HG03432 (cell line): ENCODE data around the gene STX18.
A peak's percentile ranks its signal among the peaks of the same experiment; 100 is the strongest.
"Not testable (repeated sequence)": the region's sequence is repeated elsewhere in the genome, so short reads cannot be mapped to it uniquely, and the experiment has no call there.

Experiments used
- ATAC-seq: cut with Tn5 transposase; IDR thresholded peaks from one replicate; pipeline ENCODE4 v1.9.1; 2021; ENCODE audit warnings: mild to moderate bottlenecking, moderate library complexity; ENCODE audit not compliant: unreplicated experiment

STX18 gene

DNA sequence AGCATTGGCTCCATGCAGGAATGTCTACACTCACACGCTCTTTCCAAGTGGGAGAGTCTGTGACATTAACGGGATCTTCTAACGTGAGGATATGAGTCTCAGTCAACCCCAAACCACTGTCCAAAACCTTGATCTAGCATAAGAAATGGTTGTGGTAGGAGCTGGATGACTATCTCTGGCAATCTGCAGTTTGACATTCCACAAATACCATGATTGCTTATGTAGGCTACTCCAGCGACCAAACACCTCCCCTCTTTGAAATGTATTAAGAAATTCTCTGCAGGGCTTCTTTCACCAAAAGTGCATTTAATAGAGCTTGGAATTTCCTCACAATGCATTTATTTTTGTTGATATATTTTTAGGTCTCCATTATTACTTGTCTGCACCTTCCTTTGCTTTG is 14.1 kb upstream of the STX18 start:
- no peak for ATAC-seq

DNA sequence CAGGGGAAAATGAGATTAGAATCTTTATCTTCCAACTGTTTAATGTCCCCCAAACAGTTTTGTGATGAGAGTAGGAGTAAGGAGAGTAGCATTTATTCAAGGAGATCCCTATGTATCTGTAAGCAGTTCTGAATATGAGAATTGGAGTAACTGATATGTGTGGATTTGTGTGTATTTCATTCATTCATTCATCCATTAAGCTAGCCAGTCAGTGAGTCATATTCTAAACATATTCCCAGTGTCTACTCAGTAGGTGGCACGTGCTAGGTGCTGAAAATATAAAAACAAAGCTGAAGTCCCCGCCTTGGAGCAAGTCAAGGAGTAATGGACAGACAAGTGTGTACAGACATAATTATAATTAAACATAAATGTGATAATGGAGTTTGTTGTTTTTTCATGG is 12.4 kb upstream of the STX18 start:
- ATAC-seq = no peak

DNA sequence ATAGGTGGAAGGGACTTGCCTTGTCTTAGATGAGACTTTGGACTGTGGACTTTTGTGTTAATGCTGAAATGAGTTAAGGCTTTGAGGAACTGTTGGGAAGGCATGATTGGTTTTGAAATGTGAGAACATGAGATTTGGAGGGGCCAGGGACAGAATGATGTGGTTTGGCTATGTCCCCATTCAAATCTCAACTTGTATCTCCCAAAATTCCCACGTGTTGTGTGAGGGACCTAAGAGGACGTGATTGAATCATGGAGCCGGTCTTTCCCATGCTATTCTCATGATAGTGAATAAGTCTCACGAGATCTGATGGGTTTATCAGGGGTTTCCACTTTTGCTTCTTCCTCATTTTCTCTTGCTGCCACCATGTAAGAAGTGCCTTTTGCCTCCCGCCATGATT is 10.2 kb upstream of the STX18 start:
- not testable (repeated sequence) for ATAC-seq

DNA sequence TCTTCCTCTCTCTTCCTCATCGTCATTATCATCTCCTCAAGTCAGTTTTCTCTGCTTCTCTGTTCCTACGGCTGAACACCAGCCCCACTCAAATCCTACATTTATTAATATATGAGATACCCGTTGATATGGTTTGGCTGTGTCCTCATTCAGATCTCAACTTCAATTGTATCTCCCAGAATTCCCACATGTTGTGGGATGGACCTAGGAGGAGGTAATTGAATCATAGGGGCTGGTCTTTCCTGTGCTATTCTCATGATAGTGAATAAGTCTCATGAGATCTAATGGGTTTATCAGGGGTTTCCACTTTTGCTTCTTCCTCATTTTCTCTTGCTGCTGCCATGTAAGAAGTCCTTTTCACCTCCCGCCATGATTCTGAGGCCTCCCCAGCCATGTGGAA is 8.3 kb upstream of the STX18 start:
- ATAC-seq = not testable (repeated sequence)

DNA sequence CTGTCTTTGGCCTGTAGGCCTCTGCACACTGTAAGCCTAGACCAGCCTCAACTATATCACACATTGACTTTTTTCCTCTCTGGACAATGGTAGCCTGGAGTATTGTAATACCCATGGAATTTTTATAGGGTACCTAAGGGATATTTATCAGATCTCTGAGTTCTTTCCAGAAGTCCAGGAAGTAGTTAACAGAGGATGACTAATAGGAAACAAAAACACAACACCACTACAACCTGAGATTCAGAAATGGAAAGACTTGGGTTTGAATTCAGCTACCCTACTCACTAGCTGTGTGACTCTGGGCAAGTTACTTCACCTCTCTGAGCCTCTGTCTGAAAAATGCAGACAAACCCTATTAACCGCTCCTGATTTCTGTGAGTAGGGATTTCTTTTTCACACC is 7.7 kb upstream of the STX18 start:
- no peak for ATAC-seq

DNA sequence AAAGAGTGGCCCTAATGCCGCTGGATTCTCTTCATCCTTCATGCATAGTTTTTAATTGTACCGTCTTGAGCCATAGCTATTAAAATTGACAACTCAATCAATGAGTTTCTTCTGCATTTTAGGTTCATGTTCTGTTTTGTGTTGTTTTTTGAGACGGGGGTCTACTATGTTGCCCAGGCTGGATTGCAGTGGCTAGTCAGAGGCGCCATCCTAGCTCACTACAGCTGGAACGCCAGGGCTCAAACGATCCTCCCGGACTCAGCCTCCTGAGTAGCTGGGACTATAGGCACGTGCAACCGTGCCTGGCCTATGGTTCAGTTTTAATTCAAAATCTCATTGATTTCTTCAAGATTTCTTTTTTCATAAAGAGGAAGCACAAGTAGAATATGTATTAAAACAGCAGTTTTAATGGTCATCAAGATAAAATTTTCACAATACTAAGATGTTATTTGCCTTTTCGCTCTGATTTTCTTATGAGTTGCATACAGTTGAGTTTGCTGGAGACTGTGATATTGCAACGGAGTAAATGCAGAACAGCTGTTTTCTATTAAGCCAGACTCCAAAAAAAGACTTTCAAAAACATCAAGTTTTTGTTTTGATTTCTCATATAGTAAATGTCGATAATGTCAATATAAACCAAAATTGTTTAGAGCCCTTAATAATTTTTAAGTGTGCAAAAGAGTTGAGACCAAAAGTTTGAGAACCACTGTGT is 1.1 kb upstream of the STX18 start:
- no peak for ATAC-seq

DNA sequence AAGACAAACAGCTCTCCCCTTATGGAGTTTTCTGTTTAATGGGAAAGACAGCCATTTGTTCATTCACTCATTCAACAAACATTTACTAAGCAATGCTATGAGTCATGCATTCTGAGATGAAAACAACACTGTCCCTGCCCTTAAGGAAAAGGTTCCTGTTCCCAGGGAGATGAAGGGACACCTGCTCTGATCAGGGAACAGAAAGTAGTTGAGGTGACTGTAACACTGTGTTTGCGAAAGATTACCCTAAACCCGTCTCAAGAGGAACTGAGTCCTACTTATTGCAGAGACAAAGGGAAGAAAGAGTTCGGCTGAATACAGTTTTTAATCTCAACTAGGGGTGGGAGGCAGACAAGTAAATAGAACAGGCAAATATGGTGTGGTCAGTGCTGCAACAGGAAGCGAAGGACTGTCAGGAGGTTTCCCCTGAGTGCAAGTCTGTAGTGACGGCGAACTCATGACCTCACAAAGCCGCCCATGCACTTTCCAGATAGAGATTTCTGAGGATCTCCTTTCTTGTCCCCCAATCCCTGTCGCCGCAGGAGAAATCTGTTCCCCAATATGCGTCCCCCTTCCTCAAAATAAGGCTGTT is 712 bp downstream of the STX18 start:
- ATAC-seq = peak; percentile 36

DNA sequence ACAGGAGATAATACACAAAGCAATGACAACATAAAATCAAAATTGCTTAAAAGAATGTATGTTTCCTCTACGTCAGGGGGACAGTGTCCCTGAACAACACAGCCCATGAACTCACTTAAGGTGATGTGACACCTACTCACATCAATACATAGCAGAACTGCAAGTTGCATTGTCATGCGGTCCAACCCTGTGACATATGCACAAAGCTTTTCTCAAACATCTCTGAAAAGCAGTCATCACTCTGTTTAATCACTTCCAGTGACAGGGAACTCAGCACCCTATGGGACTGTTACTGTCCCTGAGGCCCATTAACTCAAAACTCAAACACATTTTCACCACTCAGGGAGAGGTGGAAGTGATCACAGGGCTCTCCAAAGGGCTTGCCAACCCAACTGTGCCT is 2.4 kb downstream of the STX18 start:
- ATAC-seq = no peak

DNA sequence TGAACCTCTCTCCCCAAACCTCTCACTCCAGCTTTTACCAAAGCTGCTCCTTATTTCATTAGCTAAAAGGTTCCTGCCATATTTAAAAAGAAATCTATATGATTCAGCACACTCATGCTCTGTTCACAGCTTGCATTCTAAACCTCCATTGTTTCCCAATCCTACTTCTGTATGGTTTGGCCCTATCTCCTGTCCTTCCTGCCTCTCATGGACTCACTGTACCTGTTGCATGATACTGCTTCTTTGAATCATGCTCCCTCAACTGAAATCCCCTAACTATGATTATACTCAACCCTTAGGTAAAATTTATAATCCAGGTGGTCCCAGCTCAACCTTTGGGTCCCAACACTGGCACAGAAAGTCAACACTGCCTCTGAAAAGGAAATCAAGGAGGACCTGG is 6.3 kb downstream of the STX18 start:
- no peak for ATAC-seq

DNA sequence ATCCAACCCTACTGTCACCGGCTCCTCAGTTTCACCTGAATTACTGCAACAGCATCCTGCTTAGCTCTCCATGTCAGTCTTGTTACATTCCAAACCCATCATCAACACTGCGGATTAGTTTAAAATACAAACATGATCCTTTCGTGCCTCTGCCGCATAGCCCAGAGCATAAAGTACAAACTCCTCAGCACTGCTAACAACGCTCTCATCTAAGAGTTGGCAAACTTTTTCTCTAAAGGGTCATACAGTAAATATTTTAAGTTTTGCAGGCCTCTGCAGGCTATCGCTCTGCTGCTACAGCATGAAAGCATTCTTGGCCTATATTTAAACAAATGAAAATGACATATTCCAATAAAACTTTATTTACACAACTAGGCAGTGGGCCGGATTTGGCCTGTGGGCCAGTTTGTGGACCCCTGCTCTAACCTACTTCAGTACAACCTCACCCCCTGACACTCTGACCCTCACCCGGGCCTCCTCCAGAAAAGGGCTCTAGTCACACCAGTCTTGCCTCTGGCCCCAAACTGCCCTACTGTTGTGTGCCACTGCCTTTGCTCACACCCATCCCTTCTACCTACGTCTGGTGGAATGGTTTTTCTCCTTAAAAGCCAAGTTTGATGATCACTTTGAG is 7.2 kb downstream of the STX18 start:
- ATAC-seq = no peak

DNA sequence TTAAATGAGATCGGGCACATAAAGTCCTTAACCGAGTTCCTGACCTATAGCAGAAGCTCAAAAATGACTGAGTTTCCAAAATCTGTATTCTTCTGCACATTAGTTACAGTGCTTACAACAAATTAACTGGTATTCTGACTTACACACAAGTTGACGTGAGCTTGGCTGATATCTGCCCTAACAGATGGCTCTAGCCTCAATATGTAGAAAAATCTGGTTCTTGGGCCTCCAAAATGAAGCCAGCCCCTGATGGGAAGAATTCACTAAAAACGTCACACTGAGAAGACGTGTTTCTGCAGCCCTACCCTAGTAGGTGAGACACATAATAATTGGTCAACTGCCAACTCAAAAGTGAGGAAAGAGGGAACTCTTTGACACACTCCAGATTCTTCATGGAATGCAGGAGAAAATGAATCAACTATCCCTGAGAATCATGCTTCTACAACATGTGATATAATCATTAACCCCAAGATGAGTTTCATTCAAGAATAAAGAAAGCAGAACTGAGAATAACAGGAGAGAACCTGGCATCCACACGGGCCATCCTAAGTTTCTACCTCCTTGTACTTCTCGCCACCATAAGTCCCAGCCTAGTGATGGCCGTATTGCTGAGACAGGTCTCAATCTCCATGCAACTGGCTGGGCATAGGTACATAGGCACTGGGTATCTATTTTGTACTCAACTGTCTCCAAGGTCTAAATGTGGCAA is 8.2 kb downstream of the STX18 start:
- ATAC-seq = no peak

DNA sequence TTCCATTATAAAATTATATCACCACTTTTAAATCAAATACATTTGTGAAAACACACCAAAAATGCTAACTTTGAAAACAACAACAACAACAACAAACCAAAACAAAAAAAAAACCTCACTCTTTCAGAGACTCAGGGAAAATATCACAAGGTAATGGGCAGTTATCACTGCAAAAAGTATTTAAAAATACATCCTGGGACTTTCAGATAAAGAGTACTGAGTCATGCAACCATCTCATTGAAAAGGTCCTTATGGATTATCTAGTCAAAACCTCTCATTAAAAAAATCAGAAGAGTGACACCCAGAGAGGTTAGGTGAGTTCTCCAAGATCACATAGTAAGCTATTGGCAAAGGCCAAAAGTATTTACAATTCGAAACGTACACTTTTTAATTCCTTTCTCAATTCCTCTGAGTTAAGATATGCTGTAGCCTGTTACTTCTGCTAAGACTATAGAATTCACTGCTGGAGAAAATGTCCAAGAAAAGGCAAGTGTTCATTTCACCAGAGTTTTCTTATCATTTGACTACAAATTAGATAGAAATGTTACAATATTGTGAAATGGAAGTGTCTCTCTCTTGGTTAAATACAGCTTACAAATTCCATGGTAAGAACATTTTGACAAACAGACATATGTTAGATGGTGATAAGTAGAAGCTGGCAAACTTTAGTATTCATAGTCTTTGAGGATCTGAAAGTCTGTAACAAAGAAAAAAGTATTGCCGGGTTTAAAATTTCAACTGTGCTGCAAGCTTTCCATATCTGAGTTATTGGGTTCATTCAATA is 9.3 kb downstream of the STX18 start:
- ATAC-seq = no peak

DNA sequence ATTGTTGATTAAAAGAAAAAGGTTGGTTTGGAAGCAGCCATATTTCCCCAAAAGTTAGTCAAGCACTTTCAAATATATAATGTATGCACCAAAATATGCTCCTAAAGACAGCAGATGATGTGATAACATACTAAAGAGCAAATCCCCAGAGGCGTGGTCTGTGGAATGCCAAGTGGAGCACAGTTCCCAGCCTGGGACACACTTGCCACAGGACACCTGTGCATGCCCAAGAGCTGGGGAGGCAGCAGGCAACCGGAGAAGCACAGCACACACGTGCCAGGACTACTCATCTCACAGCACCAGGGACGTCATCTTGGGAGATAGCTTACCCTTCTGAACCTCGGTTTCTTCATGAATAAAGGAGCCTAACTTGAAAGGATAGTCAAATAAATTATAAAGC is 12.5 kb downstream of the STX18 start:
- no peak for ATAC-seq

DNA sequence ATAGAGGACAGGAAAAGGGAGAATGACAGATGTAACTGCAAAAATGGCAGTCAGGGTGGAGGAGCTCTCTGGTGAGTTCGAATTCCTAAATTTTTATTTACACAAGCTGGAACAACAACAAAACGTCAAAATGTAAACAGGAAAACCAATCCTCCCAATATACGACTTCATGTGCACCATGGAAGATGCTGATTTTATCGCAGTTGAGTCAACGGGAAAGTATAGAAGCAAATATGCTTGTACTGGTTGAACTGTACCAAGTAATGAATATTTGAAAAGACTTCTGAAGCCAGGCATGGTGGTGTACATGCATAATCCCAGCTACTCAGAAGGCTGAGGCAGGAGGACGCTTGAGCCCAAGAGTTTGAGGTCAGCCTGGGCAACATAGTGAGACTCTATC is 15.4 kb downstream of the STX18 start:
- ATAC-seq = no peak

DNA sequence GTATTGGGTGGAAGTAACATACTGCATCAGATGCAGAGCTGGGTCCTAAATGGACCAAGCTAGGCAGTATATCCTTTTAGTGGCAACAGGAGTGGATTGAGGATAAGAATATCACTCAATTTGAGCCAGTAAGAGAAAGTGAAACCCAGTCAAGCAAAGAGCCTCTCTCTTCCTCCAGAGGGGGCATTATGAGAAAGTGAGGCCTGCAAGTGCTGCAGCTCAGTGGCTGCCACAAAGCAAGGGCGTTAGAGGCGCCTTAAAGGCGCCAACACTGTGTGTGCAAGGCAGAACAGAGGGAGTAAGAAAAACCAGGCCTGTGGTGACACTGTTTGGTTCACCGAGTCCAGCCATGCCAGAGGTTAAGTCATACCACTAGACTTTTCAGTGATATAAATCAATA is 17.5 kb downstream of the STX18 start:
- ATAC-seq = peak; percentile 98

DNA sequence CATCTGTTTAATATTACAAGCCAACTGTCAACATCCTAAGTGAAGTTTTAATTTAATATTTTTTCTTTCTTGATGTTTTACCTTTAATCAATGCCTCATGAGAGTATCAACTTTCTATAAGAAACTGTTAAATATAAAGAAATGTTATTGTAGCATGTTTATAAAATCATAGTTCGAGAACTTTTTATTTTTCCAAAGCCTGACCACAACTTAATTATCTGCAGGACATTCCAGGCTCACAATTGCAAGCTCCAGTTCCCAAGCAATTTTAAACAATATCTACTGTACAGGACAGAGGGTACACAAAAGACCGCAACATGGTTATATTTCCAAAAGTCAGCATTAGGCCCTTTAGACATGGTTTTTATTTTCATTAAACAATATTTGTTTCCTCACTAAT is 20.1 kb downstream of the STX18 start:
- no peak for ATAC-seq

DNA sequence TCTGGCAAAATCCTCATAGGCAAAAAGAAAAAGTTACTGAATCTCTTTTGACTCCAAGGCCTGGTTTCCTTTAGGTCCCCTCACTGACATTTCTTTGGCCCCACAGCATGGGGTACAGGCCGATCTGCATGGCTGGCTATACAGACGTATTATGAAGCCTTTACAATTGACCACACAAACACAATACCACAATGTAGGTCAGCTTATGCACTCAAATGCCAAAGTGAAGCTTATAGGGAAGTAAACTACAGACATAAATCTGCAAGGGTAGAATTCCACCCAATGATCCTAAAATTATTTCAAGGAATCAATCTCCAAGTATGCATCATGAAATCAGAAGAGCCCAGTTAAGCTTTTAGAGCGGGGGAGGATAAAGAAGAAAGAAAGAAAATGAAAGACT is 20.7 kb downstream of the STX18 start:
- ATAC-seq = no peak

DNA sequence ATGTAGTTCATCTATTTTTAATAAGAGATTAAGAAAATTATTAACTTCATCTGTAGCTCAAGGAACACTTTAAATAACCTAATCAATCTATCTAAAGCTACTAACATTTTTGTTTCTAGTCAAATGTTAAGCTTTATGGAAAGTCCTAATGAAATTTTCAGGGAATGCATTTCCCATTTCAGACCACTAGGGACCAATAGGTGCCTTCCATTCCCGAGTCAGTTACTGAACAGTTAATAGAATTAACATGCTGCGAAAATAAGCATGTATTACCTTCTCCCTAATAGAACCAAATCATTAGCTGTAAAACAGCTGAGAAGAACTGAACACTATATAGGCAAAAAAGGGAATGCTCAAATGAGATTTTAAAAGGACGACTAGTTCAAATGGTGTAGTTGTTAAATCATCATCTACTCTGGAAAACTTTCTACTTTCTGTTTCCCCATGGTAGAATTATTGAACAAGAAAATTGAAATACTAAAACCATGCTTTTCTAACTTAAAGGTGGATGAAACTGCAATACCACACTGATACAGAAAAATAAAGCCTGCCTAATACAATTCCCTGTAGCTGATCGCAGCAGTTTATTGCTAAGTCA is 22.5 kb downstream of the STX18 start:
- no peak for ATAC-seq

DNA sequence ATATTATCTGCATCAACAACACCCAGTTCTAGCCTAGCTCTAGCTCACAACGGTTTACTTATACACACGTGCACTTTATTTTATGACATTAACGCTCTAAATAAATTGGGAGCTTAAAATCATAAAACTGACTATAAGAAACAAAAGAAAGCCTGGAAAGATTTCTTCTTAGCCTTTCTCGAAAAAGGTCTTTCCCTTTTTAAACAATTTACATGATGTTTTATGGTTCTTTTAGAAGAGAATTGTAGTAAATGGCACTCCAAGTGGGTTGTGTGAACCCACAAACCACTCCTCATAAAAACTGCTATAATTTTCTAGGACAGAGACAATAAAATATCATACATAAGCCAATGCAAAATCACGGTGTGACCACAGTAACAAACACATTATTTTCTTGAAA is 23.1 kb downstream of the STX18 start:
- ATAC-seq = no peak

DNA sequence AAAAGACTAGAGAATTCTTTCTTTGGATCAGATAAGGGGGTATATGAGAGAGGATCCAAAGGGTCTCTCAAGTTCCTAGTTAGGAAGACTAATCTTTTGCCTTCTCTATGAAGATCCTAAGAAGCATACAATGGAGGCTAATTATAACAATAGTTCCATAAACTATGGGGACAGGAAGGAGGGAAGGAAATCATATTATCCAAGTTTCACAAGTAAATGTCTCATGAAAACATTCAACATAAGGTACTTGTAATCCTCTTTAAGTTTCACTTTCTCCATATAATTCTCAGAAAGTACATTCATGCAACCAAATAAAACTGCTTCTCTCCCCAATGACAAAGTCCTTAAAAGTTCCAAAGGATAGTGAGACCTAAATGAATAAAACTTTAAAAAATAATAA is 27.1 kb downstream of the STX18 start:
- no peak for ATAC-seq

DNA sequence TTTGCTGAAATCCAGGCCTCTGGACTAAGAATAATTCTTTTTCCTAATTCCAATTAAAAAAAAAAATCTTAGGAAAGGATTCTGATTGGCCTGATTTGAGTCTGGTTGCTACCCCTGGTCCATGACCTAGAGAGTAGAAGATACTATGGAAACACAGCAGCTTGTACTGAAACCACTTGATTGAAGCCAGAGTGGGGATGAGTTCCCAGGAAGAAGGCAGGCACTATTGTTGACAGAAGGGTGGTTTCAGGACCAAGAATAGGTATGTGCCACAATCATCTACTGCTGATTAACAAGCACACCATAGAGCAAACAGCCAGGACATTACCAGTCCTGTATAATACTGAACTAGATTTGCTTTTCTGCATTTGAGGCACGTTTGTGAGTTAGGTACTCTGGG is 29.6 kb downstream of the STX18 start:
- no peak for ATAC-seq
